GM21737 (cell line): ENCODE data around the gene ZBTB21.
"Not testable (repeated sequence)": the region's sequence is repeated elsewhere in the genome, so short reads cannot be mapped to it uniquely, and the experiment has no call there.

Experiments used
- ATAC-seq: cut with Tn5 transposase; IDR thresholded peaks from one replicate; pipeline ENCODE4 v1.9.1; 2021; ENCODE audit warnings: mild to moderate bottlenecking, moderate library complexity; ENCODE audit not compliant: unreplicated experiment

The ZBTB21 gene

GRCh38 chr21:41995577-41995976 is 14.6 kb downstream of the ZBTB21 start:
- ATAC-seq, result no peak

- ATAC-seq, result not testable (repeated sequence)
Measured at GRCh38 chr21:41994613-41995012, 15.5 kb downstream of the ZBTB21 start.

- ATAC-seq, result no peak
Measured at GRCh38 chr21:41993744-41994143, 16.4 kb downstream of the ZBTB21 start.

GRCh38 chr21:41992576-41992975 is 17.6 kb downstream of the ZBTB21 start:
- ATAC-seq, result no peak

- no peak for ATAC-seq
Measured at GRCh38 chr21:41991659-41992058, 18.5 kb downstream of the ZBTB21 start.

- ATAC-seq, result no peak
Measured at GRCh38 chr21:41989698-41990097, 20.5 kb downstream of the ZBTB21 start.

- no peak for ATAC-seq
Measured at GRCh38 chr21:41987310-41987709, 22.9 kb downstream of the ZBTB21 start.

- ATAC-seq, result no peak
Measured at GRCh38 chr21:41985662-41986416, 24.3 kb downstream of the ZBTB21 start.

GRCh38 chr21:41983229-41983628 is 26.9 kb downstream of the ZBTB21 start:
- ATAC-seq, result no peak

GRCh38 chr21:41980561-41980960 is 29.6 kb downstream of the ZBTB21 start:
- no peak for ATAC-seq

GRCh38 chr21:41979751-41980369 is 30.3 kb downstream of the ZBTB21 start:
- no peak for ATAC-seq

- no peak for ATAC-seq
Measured at GRCh38 chr21:41979335-41979734, 30.8 kb downstream of the ZBTB21 start.

GRCh38 chr21:41977034-41977950 is 32.9 kb downstream of the ZBTB21 start:
- ATAC-seq, result no peak

GRCh38 chr21:41976611-41977010 is 33.5 kb downstream of the ZBTB21 start:
- no peak for ATAC-seq

- ATAC-seq, result no peak
Measured at GRCh38 chr21:41975391-41976272, 34.5 kb downstream of the ZBTB21 start.

GRCh38 chr21:41974752-41975053 is 35.5 kb downstream of the ZBTB21 start:
- no peak for ATAC-seq

GRCh38 chr21:41973861-41974751 is 36.1 kb downstream of the ZBTB21 start:
- no peak for ATAC-seq

GRCh38 chr21:41973427-41973831 is 36.7 kb downstream of the ZBTB21 start:
- ATAC-seq, result no peak

- no peak for ATAC-seq
Measured at GRCh38 chr21:41972511-41973205, 37.5 kb downstream of the ZBTB21 start.
